Measurements from ENCODE around the gene IFIT1B. TPM values are rescaled to one million over a fixed set of nuclear protein-coding genes. Genes with fewer than 3 reads are reported as not detected.

IFIT1B gene
- total RNA-seq, 4 donors from 2014 or later: not detected

- H3K27ac ChIP-seq: no peak overlapping the region
- no peak for DNase-seq
- peaks cover 0 to 4% (median 0%) of the 10 kb centered on the region in 4 donors for H3K4me1 ChIP-seq
- no peak overlapping the region for H3K4me3 ChIP-seq
- no peaks in the 10 kb centered on the region for H3K9me3 ChIP-seq
- H3K36me3 ChIP-seq: no peaks in the 10 kb centered on the region
- in situ Hi-C loops (cut with MboI; ENCODE audit: low pct_ligation_motif_present in 1 of 4, low pct_unique_long_range_greater_than_20kb in 1 of 4, low sequenced_read_pairs in 3 of 4) (loop anchor here in 3 of 4 donors (5.0 to 25.0 kb wide), 3 partner anchors 130 to 262 kb away; no protein-coding TSS in a partner anchor), intact Hi-C loops (cut with DNase I; ENCODE audit: low total_unique reads) (loop anchor here (5.0 kb wide), 1 partner anchor 137 kb away; no protein-coding TSS in a partner anchor)
- WGBS, 2 donors (ENCODE audit: low coverage in 1 of 2): 69 to 84% methylated on average over 3 to 5 of the region's 5 CpGs
- no peaks in the 10 kb centered on the region for H3K27me3 ChIP-seq
- TF ChIP-seq POLR2A (IDR thresholded peaks at IDR 0.05) (no peak), POLR2AphosphoS5 (IDR thresholded peaks at IDR 0.05) (no peak), EP300 (IDR thresholded peaks at IDR 0.05; ENCODE audit: low read depth) (no peak)
- TF ChIP-seq, protein P1, sequence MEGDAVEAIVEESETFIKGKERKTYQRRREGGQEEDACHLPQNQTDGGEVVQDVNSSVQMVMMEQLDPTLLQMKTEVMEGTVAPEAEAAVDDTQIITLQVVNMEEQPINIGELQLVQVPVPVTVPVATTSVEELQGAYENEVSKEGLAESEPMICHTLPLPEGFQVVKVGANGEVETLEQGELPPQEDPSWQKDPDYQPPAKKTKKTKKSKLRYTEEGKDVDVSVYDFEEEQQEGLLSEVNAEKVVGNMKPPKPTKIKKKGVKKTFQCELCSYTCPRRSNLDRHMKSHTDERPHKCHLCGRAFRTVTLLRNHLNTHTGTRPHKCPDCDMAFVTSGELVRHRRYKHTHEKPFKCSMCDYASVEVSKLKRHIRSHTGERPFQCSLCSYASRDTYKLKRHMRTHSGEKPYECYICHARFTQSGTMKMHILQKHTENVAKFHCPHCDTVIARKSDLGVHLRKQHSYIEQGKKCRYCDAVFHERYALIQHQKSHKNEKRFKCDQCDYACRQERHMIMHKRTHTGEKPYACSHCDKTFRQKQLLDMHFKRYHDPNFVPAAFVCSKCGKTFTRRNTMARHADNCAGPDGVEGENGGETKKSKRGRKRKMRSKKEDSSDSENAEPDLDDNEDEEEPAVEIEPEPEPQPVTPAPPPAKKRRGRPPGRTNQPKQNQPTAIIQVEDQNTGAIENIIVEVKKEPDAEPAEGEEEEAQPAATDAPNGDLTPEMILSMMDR (IDR thresholded peaks at IDR 0.05): no peak
These were observed 47.1 kb downstream of the IFIT1B start for GRCh38 chr10:89425000-89425399.

DNA sequence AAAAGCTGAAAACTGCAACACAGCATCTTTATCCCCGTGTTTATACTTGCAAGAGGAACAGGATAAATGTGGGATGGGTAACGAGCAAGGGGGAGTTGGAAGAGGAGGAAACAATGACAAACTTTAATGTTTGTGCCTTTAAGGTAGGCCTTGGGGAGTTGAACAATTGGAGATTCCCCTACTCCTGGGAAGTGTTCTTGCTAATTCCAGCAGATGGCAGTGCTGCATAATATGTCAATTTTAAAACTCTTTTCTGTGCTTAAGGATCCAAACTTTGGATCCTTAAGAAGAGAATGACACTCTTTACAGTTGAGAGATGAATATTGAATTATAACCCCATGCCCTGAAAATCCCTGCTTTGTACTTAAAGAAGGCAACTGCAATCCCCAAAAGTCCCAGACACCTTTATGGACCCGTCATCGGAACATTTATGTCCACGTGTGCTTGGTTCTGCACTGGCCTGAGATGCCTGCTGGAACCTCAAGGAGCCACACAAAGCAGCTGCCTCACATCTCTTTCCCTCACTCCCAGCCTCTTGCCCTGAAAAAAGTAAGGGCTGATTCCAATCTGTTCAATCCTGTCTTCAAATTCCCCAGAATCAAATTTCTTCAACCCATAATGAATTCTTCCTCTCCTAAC is 48.5 kb downstream of the IFIT1B start:
- DNase-seq: no peak
- Histone ChIP-seq H3K4me3 (no peak overlapping the region), H3K27me3 (no peaks in the 10 kb centered on the region), H3K9me3 (no peaks in the 10 kb centered on the region), H3K4me1 (no peaks in the 10 kb centered on the region), H3K27ac (no peak overlapping the region), H3K36me3 (no peaks in the 10 kb centered on the region)
- WGBS, 2 donors (ENCODE audit: low coverage in 1 of 2): 59 to 66% methylated on average over 4 to 5 of the region's 5 CpGs
- in situ Hi-C loops (cut with MboI; ENCODE audit: low pct_ligation_motif_present in 1 of 4, low pct_unique_long_range_greater_than_20kb in 1 of 4, low sequenced_read_pairs in 3 of 4) (loop anchor here in 3 of 4 donors (5.0 to 25.0 kb wide), 3 partner anchors 128 to 261 kb away; no protein-coding TSS in a partner anchor), intact Hi-C loops (cut with DNase I; ENCODE audit: low total_unique reads) (loop anchor here (5.0 kb wide), 1 partner anchor 136 kb away; no protein-coding TSS in a partner anchor)
- TF ChIP-seq EP300 (IDR thresholded peaks at IDR 0.05; ENCODE audit: low read depth): no peak
- TF ChIP-seq, protein P1 (IDR thresholded peaks at IDR 0.05): peak; percentile 65 to 78 (median 72)

DNA sequence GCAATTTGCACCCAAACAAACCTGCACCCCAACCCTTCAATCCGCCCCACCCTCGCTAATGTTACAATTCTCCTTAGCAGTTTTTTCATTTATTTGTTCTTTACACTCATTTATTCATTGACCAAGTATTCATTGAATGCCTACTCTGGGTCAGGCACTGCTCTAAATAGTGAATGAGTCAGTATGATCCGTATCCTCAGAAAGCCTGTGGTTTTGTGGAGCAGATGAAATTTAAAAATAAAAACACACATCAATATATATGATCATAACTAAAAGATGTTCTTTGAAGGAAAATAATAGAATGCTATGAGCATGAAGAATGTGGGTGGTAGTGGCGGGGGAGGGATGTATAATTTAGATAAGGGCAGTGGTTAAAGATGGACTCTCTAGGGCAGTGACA is 49.8 kb downstream of the IFIT1B start:
- no peaks in the 10 kb centered on the region for H3K27me3 ChIP-seq
- WGBS, 2 donors (ENCODE audit: low coverage in 1 of 2): 70 to 90% methylated on average over 4 of the region's 4 CpGs
- no peaks in the 10 kb centered on the region for H3K36me3 ChIP-seq
- TF ChIP-seq POLR2AphosphoS5 (IDR thresholded peaks at IDR 0.05) (no peak), EP300 (IDR thresholded peaks at IDR 0.05; ENCODE audit: low read depth) (no peak), POLR2A (IDR thresholded peaks at IDR 0.05) (no peak)
- TF ChIP-seq, protein P1 (IDR thresholded peaks at IDR 0.05): no peak
- no peaks in the 10 kb centered on the region for H3K9me3 ChIP-seq
- no peak for DNase-seq
- H3K4me3 ChIP-seq: no peak overlapping the region
- in situ Hi-C loops (cut with MboI; ENCODE audit: low pct_ligation_motif_present in 1 of 4, low pct_unique_long_range_greater_than_20kb in 1 of 4, low sequenced_read_pairs in 3 of 4) (loop anchor here in 3 of 4 donors (5.0 to 25.0 kb wide), 3 partner anchors 127 to 260 kb away; no protein-coding TSS in a partner anchor), intact Hi-C loops (cut with DNase I; ENCODE audit: low total_unique reads) (loop anchor here (5.0 kb wide), 1 partner anchor 135 kb away; no protein-coding TSS in a partner anchor)
- no peaks in the 10 kb centered on the region for H3K4me1 ChIP-seq
- H3K27ac ChIP-seq: no peak overlapping the region

DNA sequence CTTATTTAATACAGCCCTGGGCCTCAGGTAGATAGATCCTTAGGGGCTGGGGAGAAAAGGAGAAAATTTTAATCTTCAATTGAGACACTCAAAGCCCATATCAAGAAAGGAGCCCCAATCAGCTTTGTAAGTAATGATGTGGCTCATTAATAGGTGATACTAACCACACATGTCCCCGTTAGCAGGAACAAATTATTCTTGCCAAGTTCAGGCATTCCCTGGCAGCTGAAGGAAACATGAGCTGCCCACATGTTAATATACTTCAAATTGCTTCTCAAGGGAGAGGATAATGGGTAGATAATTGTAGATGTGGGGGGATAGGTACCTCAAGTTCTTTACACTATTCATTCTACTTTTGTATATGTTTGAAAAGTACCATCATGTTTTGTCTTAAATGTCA is 51.0 kb downstream of the IFIT1B start:
- TF ChIP-seq EP300 (IDR thresholded peaks at IDR 0.05; ENCODE audit: low read depth): no peak
- no peak for TF ChIP-seq POLR2A (IDR thresholded peaks at IDR 0.05)
- TF ChIP-seq, protein P1 (IDR thresholded peaks at IDR 0.05): no peak
- TF ChIP-seq POLR2AphosphoS5 (IDR thresholded peaks at IDR 0.05): no peak
- H3K9me3 ChIP-seq: no peaks in the 10 kb centered on the region
- WGBS, 2 donors (ENCODE audit: low coverage in 1 of 2): 53 to 71% methylated on average over 1 of the region's 1 CpG
- no peak overlapping the region for H3K27ac ChIP-seq
- no peaks in the 10 kb centered on the region for H3K4me1 ChIP-seq
- in situ Hi-C loops (cut with MboI; ENCODE audit: low pct_ligation_motif_present in 1 of 4, low pct_unique_long_range_greater_than_20kb in 1 of 4, low sequenced_read_pairs in 3 of 4) (loop anchor here in 3 of 4 donors (5.0 to 25.0 kb wide), 3 partner anchors 126 to 258 kb away; no protein-coding TSS in a partner anchor), intact Hi-C loops (cut with DNase I; ENCODE audit: low total_unique reads) (loop anchor here (5.0 kb wide), 1 partner anchor 133 kb away; no protein-coding TSS in a partner anchor)
- H3K27me3 ChIP-seq: no peaks in the 10 kb centered on the region
- DNase-seq: no peak
- H3K4me3 ChIP-seq: no peak overlapping the region
- no peaks in the 10 kb centered on the region for H3K36me3 ChIP-seq

Data from transverse colon (tissue), 4 donors.